ELR (cell line): ENCODE data around the gene TTYH3.

Source experiments
- DNase-seq: peaks from one replicate; pipeline ENCODE4 v3.0.0-alpha.2; 2015; ENCODE audit warnings: low read depth

TTYH3 gene

GRCh38 chr7:2708547-2709310 is 76.9 kb downstream of the TTYH3 start:
- DNase-seq: no peak

GRCh38 chr7:2709553-2710285 is 77.9 kb downstream of the TTYH3 start:
- DNase-seq: peak; percentile 54

GRCh38 chr7:2710286-2710655 is 78.5 kb downstream of the TTYH3 start:
- DNase-seq: no peak

GRCh38 chr7:2710901-2711551 is 79.2 kb downstream of the TTYH3 start:
- peak; percentile 25 for DNase-seq

GRCh38 chr7:2711895-2712675 is 80.3 kb downstream of the TTYH3 start:
- no peak for DNase-seq

GRCh38 chr7:2713370-2713769 is 81.6 kb downstream of the TTYH3 start:
- no peak for DNase-seq

- no peak for DNase-seq
These were observed 82.2 kb downstream of the TTYH3 start for GRCh38 chr7:2713978-2714377.
